Kidney (tissue), 14 donors: ENCODE data around the gene HEMGN. TPM values are rescaled to one million over a fixed set of nuclear protein-coding genes. Genes with fewer than 3 reads are reported as not detected.

Source experiments
- DNase-seq, 5 donors: peaks; one replicate each; pipeline ENCODE4 v3.0.0-alpha.2; 2013 to 2020
- FAIRE-seq: peaks from 2 replicates; lab custom pipeline; 2012; peaks lifted over from hg19 to GRCh38; lab: Jason Lieb, UNC
- H3K27ac ChIP-seq, 2 donors: one replicate each; pipeline ENCODE4 v1.7.0; 2013; ENCODE audit warnings: low read depth in 2 of 2, low read length in 2 of 2, inconsistent platforms in 1 of 2
- H3K27me3 ChIP-seq: one replicate; pipeline ENCODE4 v1.7.1; 2013; ENCODE audit warnings: low read length, inconsistent platforms; ENCODE audit not compliant: control insufficient read depth, insufficient read depth
- H3K36me3 ChIP-seq, 3 donors: one replicate each; pipeline versions ENCODE4 v1.7.0 to v1.7.1; 2013; ENCODE audit warnings: low read length in 3 of 3, control low read depth in 1 of 3, inconsistent platforms in 1 of 3; ENCODE audit not compliant: insufficient read depth in 3 of 3, control insufficient read depth in 2 of 3
- H3K4me1 ChIP-seq, 3 donors: one replicate each; pipeline versions ENCODE4 v1.7.0 to v1.7.1; 2013; ENCODE audit warnings: low read length in 3 of 3, inconsistent platforms in 1 of 3, low read depth in 1 of 3; ENCODE audit not compliant: control insufficient read depth in 2 of 3, insufficient read depth in 2 of 3
- H3K4me3 ChIP-seq, 3 donors: one replicate each; pipeline versions ENCODE4 v1.7.0 to v1.8.1; 2013; ENCODE audit warnings: low read length in 3 of 3, control low read depth in 1 of 3, inconsistent platforms in 1 of 3
- H3K9ac ChIP-seq, 3 donors: one replicate each; pipeline versions ENCODE4 v1.7.0 to v1.7.1; 2013; ENCODE audit warnings: low read length in 3 of 3, control low read depth in 1 of 3, inconsistent platforms in 1 of 3
- H3K9me3 ChIP-seq, 3 donors: one replicate each; pipeline versions ENCODE4 v1.7.0 to v1.7.1; 2013; ENCODE audit warnings: low read length in 3 of 3, control low read depth in 1 of 3, inconsistent platforms in 1 of 3; ENCODE audit not compliant: control insufficient read depth in 2 of 3, insufficient read depth in 1 of 3
- intact Hi-C: fragments of 100-400 bp; cut with DNase I; formaldehyde crosslinking; loops from one replicate; pipeline ENCODE4 v1.11.1; 2022
- polyA plus RNA-seq: library from polyadenylated mRNA; stranded (reverse); fragments of 350-450 nt; fragmentation: Illumina TruSeq; extraction: RNeasy Lipid Tissue Mini Kit (QIAGEN cat#74804); gene quantifications from one replicate; pipeline ENCODE4 v1.2.3, GENCODE V29; 2014; ENCODE audit warnings: low read depth, low replicate concordance; ENCODE audit not compliant: insufficient read depth
- total RNA-seq: library from RNA; stranded (reverse); fragmentation: NEBNext Ultra II Directional; extraction: Animal tissue kit (Norgen Biotek cat#: 25700); gene quantifications from one replicate; pipeline ENCODE4 v1.2.1, GENCODE V29; 2021
- TF ChIP-seq, protein P1 (sequence below): IDR thresholded peaks from 3 replicates; pipeline ENCODE4 v1.5.1; 2012; ENCODE audit warnings: mild to moderate bottlenecking, moderate library complexity, borderline replicate concordance; ENCODE audit not compliant: insufficient read depth; ENCODE audit errors: extremely low read depth
- donor health status: control.
- donor health status: control.
- donor health status: control.
- donor health status: control.
- donor health status: control.
- donor health status: DM: yes; HTN: yes; CAD: no.
- donor health status: Normal renal cell carcinoma (clear cell type).

HEMGN gene
- total and polyA plus RNA-seq, 2 donors from 2014 or later, result 0.16 TPM; not detected in 1

- H3K27me3 ChIP-seq, result peaks cover 5% of the 10 kb centered on the region
- TF ChIP-seq, protein P1, sequence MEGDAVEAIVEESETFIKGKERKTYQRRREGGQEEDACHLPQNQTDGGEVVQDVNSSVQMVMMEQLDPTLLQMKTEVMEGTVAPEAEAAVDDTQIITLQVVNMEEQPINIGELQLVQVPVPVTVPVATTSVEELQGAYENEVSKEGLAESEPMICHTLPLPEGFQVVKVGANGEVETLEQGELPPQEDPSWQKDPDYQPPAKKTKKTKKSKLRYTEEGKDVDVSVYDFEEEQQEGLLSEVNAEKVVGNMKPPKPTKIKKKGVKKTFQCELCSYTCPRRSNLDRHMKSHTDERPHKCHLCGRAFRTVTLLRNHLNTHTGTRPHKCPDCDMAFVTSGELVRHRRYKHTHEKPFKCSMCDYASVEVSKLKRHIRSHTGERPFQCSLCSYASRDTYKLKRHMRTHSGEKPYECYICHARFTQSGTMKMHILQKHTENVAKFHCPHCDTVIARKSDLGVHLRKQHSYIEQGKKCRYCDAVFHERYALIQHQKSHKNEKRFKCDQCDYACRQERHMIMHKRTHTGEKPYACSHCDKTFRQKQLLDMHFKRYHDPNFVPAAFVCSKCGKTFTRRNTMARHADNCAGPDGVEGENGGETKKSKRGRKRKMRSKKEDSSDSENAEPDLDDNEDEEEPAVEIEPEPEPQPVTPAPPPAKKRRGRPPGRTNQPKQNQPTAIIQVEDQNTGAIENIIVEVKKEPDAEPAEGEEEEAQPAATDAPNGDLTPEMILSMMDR, result no peak
- no peak overlapping the region for H3K9ac ChIP-seq
- H3K4me3 ChIP-seq, result no peak overlapping the region
- H3K36me3 ChIP-seq, result no peaks in the 10 kb centered on the region
- no peak overlapping the region for H3K27ac ChIP-seq
- H3K4me1 ChIP-seq, result no peaks in the 10 kb centered on the region
- no peaks in the 10 kb centered on the region for H3K9me3 ChIP-seq
- DNase-seq (no peak), FAIRE-seq (no peak)
- intact Hi-C loops, result no loop called here
Measured at GRCh38 chr9:97940233-97940632, 2.3 kb upstream of the HEMGN start.

- DNase-seq, result no peak
Measured at GRCh38 chr9:97936998-97937397, 974 bp downstream of the HEMGN start.

GRCh38 chr9:97935276-97935675, 2.7 kb downstream of the HEMGN start:
- H3K27ac ChIP-seq, result no peak overlapping the region
- TF ChIP-seq, protein P1, result no peak
- no peak overlapping the region for H3K9ac ChIP-seq
- DNase-seq, result no peak
- peaks cover 2% of the 10 kb centered on the region for H3K27me3 ChIP-seq
- no peak for FAIRE-seq
- intact Hi-C loops, result no loop called here
- no peaks in the 10 kb centered on the region for H3K4me1 ChIP-seq
- no peaks in the 10 kb centered on the region for H3K9me3 ChIP-seq
- no peaks in the 10 kb centered on the region for H3K36me3 ChIP-seq
- H3K4me3 ChIP-seq, result no peak overlapping the region

More at GRCh38 chr9:97936998-97937397, 974 bp downstream of the HEMGN start:
- no peaks in the 10 kb centered on the region for H3K9me3 ChIP-seq
- H3K27me3 ChIP-seq, result peaks cover 2% of the 10 kb centered on the region
- TF ChIP-seq, protein P1, result no peak
- no peaks in the 10 kb centered on the region for H3K36me3 ChIP-seq
- intact Hi-C loops, result no loop called here
- no peak overlapping the region for H3K9ac ChIP-seq
- no peak overlapping the region for H3K4me3 ChIP-seq
- H3K4me1 ChIP-seq, result no peaks in the 10 kb centered on the region
- no peak for FAIRE-seq
- H3K27ac ChIP-seq, result no peak overlapping the region
